ENCODE measurements around the gene STXBP5L. TPM values are rescaled to one million over a fixed set of nuclear protein-coding genes. Genes with fewer than 3 reads are reported as not detected.
"Not testable (repeated sequence)": the region's sequence is repeated elsewhere in the genome, so short reads cannot be mapped to it uniquely, and the experiment has no call there.

Gene STXBP5L
- total and polyA plus RNA-seq, 2 of the 4 experiments (the other 2 are of a cell fraction) = not detected

GRCh38 chr3:121190626-121191025 is 282.6 kb downstream of the STXBP5L start:
- H3K4me3 ChIP-seq (ENCODE audit: insufficient read depth, low read depth, low read length); intact Hi-C loops (cut with micrococcal nuclease); dilution Hi-C loops (cut with HindIII; ENCODE audit: low sequenced_read_pairs, unreplicated experiment); CTCF ChIA-PET; BruUV-seq (replicated peaks); H4K5ac ChIP-seq (ENCODE audit: low read depth, low read length); ATAC-seq (ENCODE audit: low read depth); H2AK5ac ChIP-seq (ENCODE audit: low read depth, low read length); H3K4me2 ChIP-seq (ENCODE audit: low read depth, low read length); H3K79me1 ChIP-seq (ENCODE audit: low read depth in 1 of 2, low read length in 2 of 2); H3K18ac ChIP-seq (ENCODE audit: low read depth, low read length); H2AFZ ChIP-seq (replicated peaks; ENCODE audit: low read length, poor library complexity); H3K56ac ChIP-seq (ENCODE audit: extremely low read depth, insufficient read depth, low read length); H4K20me1 ChIP-seq (ENCODE audit: insufficient read depth, low read length); H3K23ac ChIP-seq (ENCODE audit: low read depth, low read length); H2AK9ac ChIP-seq (replicated peaks; ENCODE audit: low read depth, low read length, poor library complexity); H2BK5ac ChIP-seq (ENCODE audit: low read depth, low read length, poor library complexity, severe bottlenecking); H3K9me3 ChIP-seq (ENCODE audit: control insufficient read depth, insufficient read depth, low read length); in situ Hi-C loops (cut with MboI; ENCODE audit: low sequenced_read_pairs); H4K91ac ChIP-seq (ENCODE audit: insufficient read depth, low read depth, low read length); H2BK120ac ChIP-seq (ENCODE audit: low read depth, low read length); H3K4me1 ChIP-seq (ENCODE audit: control insufficient read depth, insufficient read depth, low read length); H2BK15ac ChIP-seq (ENCODE audit: low read depth, low read length); H4K8ac ChIP-seq (ENCODE audit: low read depth in 2 of 2, low read length in 2 of 2); H3K27me3 ChIP-seq (ENCODE audit: control insufficient read depth, insufficient read depth, low read length); DNase-seq; H3K27ac ChIP-seq (ENCODE audit: insufficient read depth, low read length); H3K4ac ChIP-seq (ENCODE audit: low read depth, low read length); H3K14ac ChIP-seq (replicated peaks; ENCODE audit: low read depth, low read length); H3K9ac ChIP-seq (ENCODE audit: low read depth, low read length); H3K36me3 ChIP-seq (ENCODE audit: control insufficient read depth, insufficient read depth, low read length); H3K9me1 ChIP-seq (ENCODE audit: insufficient read depth, low read length); POLR2A ChIA-PET (ENCODE audit: unreplicated experiment); H2BK20ac ChIP-seq (ENCODE audit: low read depth, low read length): not testable (repeated sequence)
- 88% methylated on average over 5 of the region's 26 CpGs; no CpG with 5 or more reads in 1 of the 2 experiments for WGBS, 2 experiments (ENCODE audit: extremely low coverage in 2 of 2, insufficient read length in 1 of 2)
